GM18508 (cell line): ENCODE results near the gene MTF1.
"Not testable (repeated sequence)": the region's sequence is repeated elsewhere in the genome, so short reads cannot be mapped to it uniquely, and the experiment has no call there.

Source experiments
- ATAC-seq: cut with Tn5 transposase; IDR thresholded peaks from one replicate; pipeline ENCODE4 v1.9.1; 2021; ENCODE audit warnings: moderate number of reproducible peaks; ENCODE audit not compliant: insufficient read depth, unreplicated experiment

The MTF1 gene

GRCh38 chr1:37797750-37798345 lies 61.5 kb downstream of the MTF1 start:
- ATAC-seq = no peak

GRCh38 chr1:37795340-37796125 lies 63.9 kb downstream of the MTF1 start:
- no peak for ATAC-seq

GRCh38 chr1:37794372-37795339 lies 64.7 kb downstream of the MTF1 start:
- no peak for ATAC-seq

GRCh38 chr1:37793773-37794371 lies 65.5 kb downstream of the MTF1 start, which contains the start of gene MANEAL:
Gene MANEAL (plus strand): TSS chr1:37793847. CDS start chr1:37794183, 336 bp downstream.
- ATAC-seq = no peak

GRCh38 chr1:37792943-37793686 lies 66.3 kb downstream of the MTF1 start:
- ATAC-seq = no peak

GRCh38 chr1:37782491-37782890 lies 76.9 kb downstream of the MTF1 start:
- no peak for ATAC-seq

- no peak for ATAC-seq
Measured at GRCh38 chr1:37778654-37779053, 80.7 kb downstream of the MTF1 start.

GRCh38 chr1:37776946-37777516 lies 82.4 kb downstream of the MTF1 start:
- ATAC-seq = no peak

- ATAC-seq = not testable (repeated sequence)
Measured at GRCh38 chr1:37771440-37771839, 88.0 kb downstream of the MTF1 start.

GRCh38 chr1:37767488-37767887 lies 91.9 kb downstream of the MTF1 start:
- ATAC-seq = no peak

GRCh38 chr1:37765916-37766664 lies 93.3 kb downstream of the MTF1 start:
- ATAC-seq = no peak

GRCh38 chr1:37764888-37765441 lies 94.4 kb downstream of the MTF1 start, which contains the start of gene EPHA10:
Gene EPHA10 (minus strand): TSS chr1:37765120. CDS start chr1:37765066, 54 bp downstream.
- ATAC-seq = no peak

- ATAC-seq = no peak
Measured at GRCh38 chr1:37764414-37764825, 95.0 kb downstream of the MTF1 start.

- ATAC-seq = no peak
Measured at GRCh38 chr1:37763791-37764413, 95.5 kb downstream of the MTF1 start.

GRCh38 chr1:37762516-37762915 lies 96.9 kb downstream of the MTF1 start:
- no peak for ATAC-seq

- no peak for ATAC-seq
Measured at GRCh38 chr1:37761416-37762095, 97.8 kb downstream of the MTF1 start.
